Mononuclear cell (primary cell): Measurements from ENCODE around the gene WNT7B. TPM values are rescaled to one million over a fixed set of nuclear protein-coding genes. Genes with fewer than 3 reads are reported as not detected.
"Not testable (repeated sequence)": the region's sequence is repeated elsewhere in the genome, so short reads cannot be mapped to it uniquely, and the experiment has no call there.

Source experiments
- H3K27me3 ChIP-seq: 2 replicates; pipeline ENCODE4 v1.6.0; 2011; ENCODE audit warnings: low read length, control low read depth; ENCODE audit not compliant: insufficient read depth
- H3K4me1 ChIP-seq: 2 replicates; pipeline ENCODE4 v1.5.1; 2011; ENCODE audit warnings: mild to moderate bottlenecking, low read length, control low read depth; ENCODE audit not compliant: insufficient read depth
- H3K4me3 ChIP-seq: 2 replicates; pipeline ENCODE4 v1.5.1; 2011; ENCODE audit warnings: mild to moderate bottlenecking, low read length, moderate library complexity
- H3K9me3 ChIP-seq: 2 replicates; pipeline ENCODE4 v1.5.1; 2011; ENCODE audit warnings: low read depth, mild to moderate bottlenecking, control low read depth, low read length
- total RNA-seq: library from RNA; depleted of rRNA; stranded (reverse); fragments of >200 nt; gene quantifications from one replicate; pipeline ENCODE4 v1.2.3, GENCODE V29; 2012

Gene WNT7B
- total RNA-seq, 1 donor, result not detected

- Histone ChIP-seq H3K4me1 (peaks cover 23% of the 10 kb centered on the region), H3K27me3 (no peaks in the 10 kb centered on the region), H3K4me3 (no peak overlapping the region), H3K9me3 (no peaks in the 10 kb centered on the region)
Measured at GRCh38 chr22:46011627-46012181, 34.7 kb upstream of the WNT7B start.

- Histone ChIP-seq H3K27me3 (no peaks in the 10 kb centered on the region), H3K4me1 (peaks cover 29% of the 10 kb centered on the region), H3K9me3 (no peaks in the 10 kb centered on the region)
Measured at GRCh38 chr22:46010951-46011626, 34.1 kb upstream of the WNT7B start.

GRCh38 chr22:46010207-46010867 lies 33.4 kb upstream of the WNT7B start:
- no peaks in the 10 kb centered on the region for H3K27me3 ChIP-seq
- peaks cover 30% of the 10 kb centered on the region for H3K4me1 ChIP-seq
- no peaks in the 10 kb centered on the region for H3K9me3 ChIP-seq

More at GRCh38 chr22:46010951-46011626, 34.1 kb upstream of the WNT7B start:
- no peak overlapping the region for H3K4me3 ChIP-seq

GRCh38 chr22:46009730-46010129 lies 32.8 kb upstream of the WNT7B start:
- peaks cover 30% of the 10 kb centered on the region for H3K4me1 ChIP-seq
- no peaks in the 10 kb centered on the region for H3K9me3 ChIP-seq
- no peaks in the 10 kb centered on the region for H3K27me3 ChIP-seq
- no peak overlapping the region for H3K4me3 ChIP-seq

More at GRCh38 chr22:46010207-46010867, 33.4 kb upstream of the WNT7B start:
- H3K4me3 ChIP-seq, result no peak overlapping the region

GRCh38 chr22:46008836-46009596 lies 32.1 kb upstream of the WNT7B start:
- Histone ChIP-seq H3K27me3 (no peaks in the 10 kb centered on the region), H3K4me3 (no peak overlapping the region), H3K4me1 (peaks cover 32% of the 10 kb centered on the region), H3K9me3 (no peaks in the 10 kb centered on the region)

- Histone ChIP-seq H3K4me3 (no peak overlapping the region), H3K9me3 (no peaks in the 10 kb centered on the region), H3K4me1 (peaks cover 34% of the 10 kb centered on the region), H3K27me3 (no peaks in the 10 kb centered on the region)
Measured at GRCh38 chr22:46008291-46008690, 31.3 kb upstream of the WNT7B start.

GRCh38 chr22:46007848-46008261 lies 30.9 kb upstream of the WNT7B start:
- no peak overlapping the region for H3K4me3 ChIP-seq
- no peaks in the 10 kb centered on the region for H3K27me3 ChIP-seq
- peaks cover 33% of the 10 kb centered on the region for H3K4me1 ChIP-seq
- no peaks in the 10 kb centered on the region for H3K9me3 ChIP-seq

GRCh38 chr22:46007003-46007847 lies 30.3 kb upstream of the WNT7B start:
- Histone ChIP-seq H3K4me3 (no peak overlapping the region), H3K4me1 (peaks cover 37% of the 10 kb centered on the region), H3K9me3 (no peaks in the 10 kb centered on the region), H3K27me3 (no peaks in the 10 kb centered on the region)

- Histone ChIP-seq H3K4me3 (no peak overlapping the region), H3K4me1 (peaks cover 37% of the 10 kb centered on the region), H3K9me3 (no peaks in the 10 kb centered on the region)
Measured at GRCh38 chr22:46006379-46007002, 29.5 kb upstream of the WNT7B start.

GRCh38 chr22:46005116-46005705 lies 28.2 kb upstream of the WNT7B start:
- peaks cover 37% of the 10 kb centered on the region for H3K4me1 ChIP-seq
- not testable (repeated sequence) for H3K9me3 ChIP-seq, H3K27me3 ChIP-seq, H3K4me3 ChIP-seq

More at GRCh38 chr22:46006379-46007002, 29.5 kb upstream of the WNT7B start:
- no peaks in the 10 kb centered on the region for H3K27me3 ChIP-seq

- H3K4me1 ChIP-seq, result peaks cover 37% of the 10 kb centered on the region
- no peaks in the 10 kb centered on the region for H3K27me3 ChIP-seq
- H3K4me3 ChIP-seq, result no peak overlapping the region
- no peaks in the 10 kb centered on the region for H3K9me3 ChIP-seq
Measured at GRCh38 chr22:46004105-46004866, 27.3 kb upstream of the WNT7B start.

- Histone ChIP-seq H3K9me3 (no peaks in the 10 kb centered on the region), H3K4me1 (peaks cover 37% of the 10 kb centered on the region), H3K4me3 (no peak overlapping the region), H3K27me3 (no peaks in the 10 kb centered on the region)
Measured at GRCh38 chr22:46003271-46004091, 26.5 kb upstream of the WNT7B start.
